ENCODE measurements around the gene NRXN3.

The NRXN3 gene

GRCh38 chr14:79586989-79587598 is 1416.9 kb downstream of the NRXN3 start:
- Histone ChIP-seq H3K27me3 (ENCODE audit: control insufficient read depth, insufficient read depth, low read length) (no peaks in the 10 kb centered on the region), H3K9me3 (ENCODE audit: control insufficient read depth, low read length) (no peaks in the 10 kb centered on the region), H3K9ac (ENCODE audit: low read length) (no peak overlapping the region), H3K4me1 (ENCODE audit: control insufficient read depth, insufficient read depth, low read length) (no peaks in the 10 kb centered on the region), H3K36me3 (ENCODE audit: control insufficient read depth, insufficient read depth, low read length) (no peaks in the 10 kb centered on the region), H3K4me3 (ENCODE audit: low read length) (no peak overlapping the region)

- no peak overlapping the region for H3K9ac ChIP-seq (ENCODE audit: low read length)
- H3K9me3 ChIP-seq (ENCODE audit: control insufficient read depth, low read length) = no peaks in the 10 kb centered on the region
- H3K4me3 ChIP-seq (ENCODE audit: low read length) = no peak overlapping the region
- no peaks in the 10 kb centered on the region for H3K36me3 ChIP-seq (ENCODE audit: control insufficient read depth, insufficient read depth, low read length)
- H3K27me3 ChIP-seq (ENCODE audit: control insufficient read depth, insufficient read depth, low read length) = no peaks in the 10 kb centered on the region
- no peaks in the 10 kb centered on the region for H3K4me1 ChIP-seq (ENCODE audit: control insufficient read depth, insufficient read depth, low read length)
Observed at GRCh38 chr14:79587875-79588274, 1417.7 kb downstream of the NRXN3 start.

- Histone ChIP-seq H3K27me3 (ENCODE audit: control insufficient read depth, insufficient read depth, low read length) (no peaks in the 10 kb centered on the region), H3K9ac (ENCODE audit: low read length) (no peak overlapping the region), H3K4me3 (ENCODE audit: low read length) (no peak overlapping the region), H3K36me3 (ENCODE audit: control insufficient read depth, insufficient read depth, low read length) (no peaks in the 10 kb centered on the region), H3K4me1 (ENCODE audit: control insufficient read depth, insufficient read depth, low read length) (no peaks in the 10 kb centered on the region), H3K9me3 (ENCODE audit: control insufficient read depth, low read length) (no peaks in the 10 kb centered on the region)
Observed at GRCh38 chr14:79588398-79588797, 1418.2 kb downstream of the NRXN3 start.

GRCh38 chr14:79596551-79596950 is 1426.4 kb downstream of the NRXN3 start:
- no peak overlapping the region for H3K9ac ChIP-seq (ENCODE audit: low read length)
- H3K4me3 ChIP-seq (ENCODE audit: low read length) = no peak overlapping the region

GRCh38 chr14:79597566-79597965 is 1427.4 kb downstream of the NRXN3 start:
- H3K4me3 ChIP-seq (ENCODE audit: low read length) = no peak overlapping the region
- no peaks in the 10 kb centered on the region for H3K9me3 ChIP-seq (ENCODE audit: control insufficient read depth, low read length)
- no peaks in the 10 kb centered on the region for H3K4me1 ChIP-seq (ENCODE audit: control insufficient read depth, insufficient read depth, low read length)
- H3K27me3 ChIP-seq (ENCODE audit: control insufficient read depth, insufficient read depth, low read length) = no peaks in the 10 kb centered on the region
- no peak overlapping the region for H3K9ac ChIP-seq (ENCODE audit: low read length)
- H3K36me3 ChIP-seq (ENCODE audit: control insufficient read depth, insufficient read depth, low read length) = no peaks in the 10 kb centered on the region

More at GRCh38 chr14:79596551-79596950, 1426.4 kb downstream of the NRXN3 start:
- Histone ChIP-seq H3K9me3 (ENCODE audit: control insufficient read depth, low read length) (no peaks in the 10 kb centered on the region), H3K36me3 (ENCODE audit: control insufficient read depth, insufficient read depth, low read length) (no peaks in the 10 kb centered on the region), H3K27me3 (ENCODE audit: control insufficient read depth, insufficient read depth, low read length) (no peaks in the 10 kb centered on the region), H3K4me1 (ENCODE audit: control insufficient read depth, insufficient read depth, low read length) (no peaks in the 10 kb centered on the region)

- Histone ChIP-seq H3K4me3 (ENCODE audit: low read length) (no peak overlapping the region), H3K27me3 (ENCODE audit: control insufficient read depth, insufficient read depth, low read length) (no peaks in the 10 kb centered on the region), H3K9me3 (ENCODE audit: control insufficient read depth, low read length) (no peaks in the 10 kb centered on the region), H3K4me1 (ENCODE audit: control insufficient read depth, insufficient read depth, low read length) (no peaks in the 10 kb centered on the region), H3K36me3 (ENCODE audit: control insufficient read depth, insufficient read depth, low read length) (no peaks in the 10 kb centered on the region), H3K9ac (ENCODE audit: low read length) (no peak overlapping the region)
Observed at GRCh38 chr14:79598339-79598738, 1428.2 kb downstream of the NRXN3 start.

GRCh38 chr14:79599239-79599638 is 1429.1 kb downstream of the NRXN3 start:
- H3K9me3 ChIP-seq (ENCODE audit: control insufficient read depth, low read length) = no peaks in the 10 kb centered on the region
- no peak overlapping the region for H3K9ac ChIP-seq (ENCODE audit: low read length)
- no peaks in the 10 kb centered on the region for H3K4me1 ChIP-seq (ENCODE audit: control insufficient read depth, insufficient read depth, low read length)
- H3K36me3 ChIP-seq (ENCODE audit: control insufficient read depth, insufficient read depth, low read length) = no peaks in the 10 kb centered on the region
- no peak overlapping the region for H3K4me3 ChIP-seq (ENCODE audit: low read length)
- no peaks in the 10 kb centered on the region for H3K27me3 ChIP-seq (ENCODE audit: control insufficient read depth, insufficient read depth, low read length)

- Histone ChIP-seq H3K9ac (ENCODE audit: low read length) (no peak overlapping the region), H3K27me3 (ENCODE audit: control insufficient read depth, insufficient read depth, low read length) (no peaks in the 10 kb centered on the region), H3K4me1 (ENCODE audit: control insufficient read depth, insufficient read depth, low read length) (no peaks in the 10 kb centered on the region), H3K4me3 (ENCODE audit: low read length) (no peak overlapping the region), H3K36me3 (ENCODE audit: control insufficient read depth, insufficient read depth, low read length) (no peaks in the 10 kb centered on the region), H3K9me3 (ENCODE audit: control insufficient read depth, low read length) (no peaks in the 10 kb centered on the region)
Observed at GRCh38 chr14:79600406-79600805, 1430.2 kb downstream of the NRXN3 start.

GRCh38 chr14:79601579-79601978 is 1431.4 kb downstream of the NRXN3 start:
- no peaks in the 10 kb centered on the region for H3K36me3 ChIP-seq (ENCODE audit: control insufficient read depth, insufficient read depth, low read length)
- H3K9ac ChIP-seq (ENCODE audit: low read length) = no peak overlapping the region
- no peaks in the 10 kb centered on the region for H3K4me1 ChIP-seq (ENCODE audit: control insufficient read depth, insufficient read depth, low read length)
- no peak overlapping the region for H3K4me3 ChIP-seq (ENCODE audit: low read length)
- no peaks in the 10 kb centered on the region for H3K27me3 ChIP-seq (ENCODE audit: control insufficient read depth, insufficient read depth, low read length)
- no peaks in the 10 kb centered on the region for H3K9me3 ChIP-seq (ENCODE audit: control insufficient read depth, low read length)

GRCh38 chr14:79602045-79602444 is 1431.9 kb downstream of the NRXN3 start:
- Histone ChIP-seq H3K4me3 (ENCODE audit: low read length) (no peak overlapping the region), H3K9me3 (ENCODE audit: control insufficient read depth, low read length) (no peaks in the 10 kb centered on the region), H3K27me3 (ENCODE audit: control insufficient read depth, insufficient read depth, low read length) (no peaks in the 10 kb centered on the region), H3K36me3 (ENCODE audit: control insufficient read depth, insufficient read depth, low read length) (no peaks in the 10 kb centered on the region), H3K4me1 (ENCODE audit: control insufficient read depth, insufficient read depth, low read length) (no peaks in the 10 kb centered on the region), H3K9ac (ENCODE audit: low read length) (no peak overlapping the region)

- no peak overlapping the region for H3K9ac ChIP-seq (ENCODE audit: low read length)
- H3K9me3 ChIP-seq (ENCODE audit: control insufficient read depth, low read length) = no peaks in the 10 kb centered on the region
- no peaks in the 10 kb centered on the region for H3K36me3 ChIP-seq (ENCODE audit: control insufficient read depth, insufficient read depth, low read length)
- no peaks in the 10 kb centered on the region for H3K27me3 ChIP-seq (ENCODE audit: control insufficient read depth, insufficient read depth, low read length)
- no peak overlapping the region for H3K4me3 ChIP-seq (ENCODE audit: low read length)
- no peaks in the 10 kb centered on the region for H3K4me1 ChIP-seq (ENCODE audit: control insufficient read depth, insufficient read depth, low read length)
Observed at GRCh38 chr14:79602742-79603141, 1432.6 kb downstream of the NRXN3 start.

- Histone ChIP-seq H3K9me3 (ENCODE audit: control insufficient read depth, low read length) (no peaks in the 10 kb centered on the region), H3K9ac (ENCODE audit: low read length) (no peak overlapping the region), H3K36me3 (ENCODE audit: control insufficient read depth, insufficient read depth, low read length) (no peaks in the 10 kb centered on the region), H3K27me3 (ENCODE audit: control insufficient read depth, insufficient read depth, low read length) (no peaks in the 10 kb centered on the region), H3K4me1 (ENCODE audit: control insufficient read depth, insufficient read depth, low read length) (no peaks in the 10 kb centered on the region), H3K4me3 (ENCODE audit: low read length) (no peak overlapping the region)
Observed at GRCh38 chr14:79605849-79606248, 1435.7 kb downstream of the NRXN3 start.

- H3K4me1 ChIP-seq (ENCODE audit: control insufficient read depth, insufficient read depth, low read length) = no peaks in the 10 kb centered on the region
- no peaks in the 10 kb centered on the region for H3K9me3 ChIP-seq (ENCODE audit: control insufficient read depth, low read length)
- no peaks in the 10 kb centered on the region for H3K27me3 ChIP-seq (ENCODE audit: control insufficient read depth, insufficient read depth, low read length)
- H3K4me3 ChIP-seq (ENCODE audit: low read length) = no peak overlapping the region
- no peak overlapping the region for H3K9ac ChIP-seq (ENCODE audit: low read length)
- H3K36me3 ChIP-seq (ENCODE audit: control insufficient read depth, insufficient read depth, low read length) = no peaks in the 10 kb centered on the region
Observed at GRCh38 chr14:79608446-79608845, 1438.3 kb downstream of the NRXN3 start.

Data from mucosa of stomach (tissue), 1 donor.